Activated naive CD4-positive, alpha-beta T cell treated with anti-CD3 and anti-CD28 coated beads, Interleukin-2, amount 50 U/mL, for 72 hours (primary cell): ENCODE results near the gene SHE. TPM values are rescaled to one million over a fixed set of nuclear protein-coding genes. Genes with fewer than 3 reads are reported as not detected.
A peak's percentile ranks its signal among the peaks of the same experiment; 100 is the strongest.
"Not testable (repeated sequence)": the region's sequence is repeated elsewhere in the genome, so short reads cannot be mapped to it uniquely, and the experiment has no call there.

ENCODE experiments used
- ATAC-seq, 2 donors: fragments of 150-1000 bp; cut with Tn5 transposase; 2 replicates each; pipeline ENCODE4 v1.10.0; 2021; ENCODE audit warnings: mild to moderate bottlenecking in 2 of 2, moderate library complexity in 2 of 2
- DNase-seq, 2 donors: peaks; one replicate each; pipeline ENCODE4 v3.0.0; 2021 to 2022; ENCODE audit warnings: low spot score in 2 of 2
- H3K27ac Mint-ChIP-seq, 2 donors: one replicate each; pipeline ENCODE4 v1.8.0; 2022; ENCODE audit warnings: mild to moderate bottlenecking in 2 of 2, mixed read lengths in 2 of 2
- H3K36me3 Mint-ChIP-seq, 2 donors: one replicate each; pipeline ENCODE4 v1.8.0; 2022; ENCODE audit warnings: mixed read lengths in 2 of 2
- H3K9me3 Mint-ChIP-seq, 2 donors: one replicate each; pipeline ENCODE4 v1.8.0; 2022; ENCODE audit warnings: mixed read lengths in 2 of 2
- total RNA-seq, 2 donors: library from RNA; stranded (reverse); gene quantifications; one replicate each; pipeline ENCODE4 v1.2.3, GENCODE V29; 2022

Gene SHE
- total RNA-seq, 2 donors from 2014 or later, result not detected

GRCh38 chr1:154490317-154490716 is 11.9 kb downstream of the SHE start:
- DNase-seq, result no peak
- no peaks in the 10 kb centered on the region for H3K9me3 Mint-ChIP-seq
- no peak overlapping the region for H3K27ac Mint-ChIP-seq
- no peaks in the 10 kb centered on the region for H3K36me3 Mint-ChIP-seq
- no peak for ATAC-seq

GRCh38 chr1:154489695-154490274 is 12.4 kb downstream of the SHE start:
- Mint-ChIP-seq H3K9me3 (no peaks in the 10 kb centered on the region), H3K36me3 (no peaks in the 10 kb centered on the region), H3K27ac (no peak overlapping the region)
- no peak for DNase-seq
- ATAC-seq, result peak; percentile 43 to 52

GRCh38 chr1:154488922-154489321 is 13.3 kb downstream of the SHE start:
- DNase-seq, result no peak
- no peak for ATAC-seq
- Mint-ChIP-seq H3K27ac (no peak overlapping the region), H3K36me3 (no peaks in the 10 kb centered on the region), H3K9me3 (no peaks in the 10 kb centered on the region)

- H3K36me3 Mint-ChIP-seq, H3K27ac Mint-ChIP-seq, ATAC-seq, H3K9me3 Mint-ChIP-seq, DNase-seq: not testable (repeated sequence)
Measured at GRCh38 chr1:154486756-154487155, 15.5 kb downstream of the SHE start.

- Mint-ChIP-seq H3K9me3 (no peaks in the 10 kb centered on the region), H3K36me3 (no peaks in the 10 kb centered on the region), H3K27ac (no peak overlapping the region)
- ATAC-seq, result no peak
- no peak for DNase-seq
Measured at GRCh38 chr1:154485910-154486496, 16.2 kb downstream of the SHE start.

- Mint-ChIP-seq H3K27ac (no peak overlapping the region), H3K9me3 (no peaks in the 10 kb centered on the region), H3K36me3 (no peaks in the 10 kb centered on the region)
- DNase-seq (no peak), ATAC-seq (no peak)
Measured at GRCh38 chr1:154485106-154485505, 17.1 kb downstream of the SHE start.

GRCh38 chr1:154483941-154484803 is 18.0 kb downstream of the SHE start:
- ATAC-seq (no peak), DNase-seq (no peak)
- Mint-ChIP-seq H3K27ac (no peak overlapping the region), H3K9me3 (no peaks in the 10 kb centered on the region), H3K36me3 (no peaks in the 10 kb centered on the region)

GRCh38 chr1:154481053-154481452 is 21.2 kb downstream of the SHE start:
- H3K27ac Mint-ChIP-seq, result no peak overlapping the region
- DNase-seq (no peak), ATAC-seq (no peak)
- H3K9me3 Mint-ChIP-seq, result no peaks in the 10 kb centered on the region
- no peaks in the 10 kb centered on the region for H3K36me3 Mint-ChIP-seq

- Mint-ChIP-seq H3K9me3 (no peaks in the 10 kb centered on the region), H3K27ac (peak overlapping the region in 1 of 2 donors; percentile 31), H3K36me3 (no peaks in the 10 kb centered on the region)
- DNase-seq (peak in 1 of 2 donors; percentile 76), ATAC-seq (peak; percentile 87 to 89)
Measured at GRCh38 chr1:154479764-154480421, 22.3 kb downstream of the SHE start.

- no peaks in the 10 kb centered on the region for H3K9me3 Mint-ChIP-seq
- no peaks in the 10 kb centered on the region for H3K36me3 Mint-ChIP-seq
- ATAC-seq (no peak), DNase-seq (no peak)
- no peak overlapping the region for H3K27ac Mint-ChIP-seq
Measured at GRCh38 chr1:154478639-154479038, 23.6 kb downstream of the SHE start.

- DNase-seq (no peak), ATAC-seq (no peak)
- Mint-ChIP-seq H3K9me3 (no peaks in the 10 kb centered on the region), H3K36me3 (no peaks in the 10 kb centered on the region), H3K27ac (no peak overlapping the region)
Measured at GRCh38 chr1:154478013-154478412, 24.2 kb downstream of the SHE start.

- no peaks in the 10 kb centered on the region for H3K36me3 Mint-ChIP-seq
- ATAC-seq (peak; percentile 70 to 72), DNase-seq (no peak)
- no peaks in the 10 kb centered on the region for H3K9me3 Mint-ChIP-seq
- no peak overlapping the region for H3K27ac Mint-ChIP-seq
Measured at GRCh38 chr1:154476791-154477190, 25.4 kb downstream of the SHE start.

- Mint-ChIP-seq H3K9me3 (no peaks in the 10 kb centered on the region), H3K36me3 (no peaks in the 10 kb centered on the region), H3K27ac (no peak overlapping the region)
- DNase-seq, result no peak
- ATAC-seq, result no peak
Measured at GRCh38 chr1:154474802-154475201, 27.4 kb downstream of the SHE start.

GRCh38 chr1:154471304-154471703 is 30.9 kb downstream of the SHE start:
- no peaks in the 10 kb centered on the region for H3K9me3 Mint-ChIP-seq
- H3K36me3 Mint-ChIP-seq, result no peaks in the 10 kb centered on the region
- H3K27ac Mint-ChIP-seq, result no peak overlapping the region
- DNase-seq (no peak), ATAC-seq (no peak)

- Mint-ChIP-seq H3K9me3 (no peaks in the 10 kb centered on the region), H3K27ac (no peak overlapping the region), H3K36me3 (peaks cover 3 to 5% of the 10 kb centered on the region in 2 donors)
- no peak for DNase-seq
- no peak for ATAC-seq
Measured at GRCh38 chr1:154469844-154470560, 32.2 kb downstream of the SHE start.

GRCh38 chr1:154468535-154469250 is 33.5 kb downstream of the SHE start:
- H3K27ac Mint-ChIP-seq, result no peak overlapping the region
- ATAC-seq (no peak), DNase-seq (no peak)
- no peaks in the 10 kb centered on the region for H3K9me3 Mint-ChIP-seq
- H3K36me3 Mint-ChIP-seq, result peaks cover 5 to 8% of the 10 kb centered on the region in 2 donors
